OCI-LY3 (cell line): Measurements from ENCODE around the gene IFNA5.

Source experiments
- H2AFZ ChIP-seq: fragments of 200-600, 300-600 bp; shearing (Covaris generic); 2 replicates; pipeline ENCODE4 v1.6.0; 2014; ENCODE audit warnings: antibody characterized with exemption, low read depth, low read length
- H3K27ac ChIP-seq: fragments of 200-600, 300-600 bp; sonication (generic); 2 replicates; pipeline ENCODE4 v1.5.1; 2014; ENCODE audit warnings: mild to moderate bottlenecking, low read length, moderate library complexity, mixed read lengths
- H3K27me3 ChIP-seq: fragments of 200-600, 300-600 bp; sonication (generic); 2 replicates; pipeline ENCODE4 v1.6.1; 2014; ENCODE audit warnings: low read depth, low read length, mixed read lengths
- H3K36me3 ChIP-seq: fragments of 200-600, 300-600 bp; sonication (generic); replicated peaks from 2 replicates; pipeline ENCODE3; 2014; ENCODE audit warnings: low read depth, low read length, mixed read lengths
- H3K4me1 ChIP-seq: fragments of 300-600, 200-600 bp; sonication (generic); 2 replicates; pipeline ENCODE4 v1.6.1; 2014; ENCODE audit warnings: low read length, mixed read lengths
- H3K4me2 ChIP-seq: fragments of 200-600, 300-600 bp; sonication (generic); 2 replicates; pipeline ENCODE4 v1.6.1; 2014; ENCODE audit warnings: low read length, mixed read lengths
- H3K4me3 ChIP-seq: fragments of 300-600, 200-600 bp; sonication (generic); 2 replicates; pipeline ENCODE4 v1.5.1; 2014; ENCODE audit warnings: antibody characterized with exemption, mild to moderate bottlenecking, low read length, moderate library complexity
- H3K79me2 ChIP-seq: fragments of 300-600, 200-600 bp; shearing (Covaris generic); 2 replicates; pipeline ENCODE4 v1.6.1; 2014; ENCODE audit warnings: mild to moderate bottlenecking, low read length, mixed read lengths
- H3K9ac ChIP-seq: fragments of 300-600, 200-600 bp; shearing (Covaris generic); 2 replicates; pipeline ENCODE4 v1.6.0; 2014; ENCODE audit warnings: mild to moderate bottlenecking, low read length, moderate library complexity
- H3K9me3 ChIP-seq: fragments of 200-600, 300-600 bp; shearing (Covaris generic); 2 replicates; pipeline ENCODE4 v1.6.1; 2014; ENCODE audit warnings: low read length, mixed read lengths; ENCODE audit not compliant: insufficient read depth
- H4K20me1 ChIP-seq: fragments of 200-600, 300-600 bp; sonication (generic); 2 replicates; pipeline ENCODE4 v1.6.1; 2016; ENCODE audit warnings: low read length, mixed read lengths; ENCODE audit not compliant: insufficient read depth
- CTCF ChIP-seq: fragments of 200-600, 300-600 bp; sonication (generic); IDR thresholded peaks from 2 replicates; pipeline ENCODE4 v1.5.1; 2014; ENCODE audit warnings: antibody characterized with exemption, low read length, low read depth
- EZH2phosphoT487 ChIP-seq: fragments of 200-600 bp; shearing (Covaris generic); IDR thresholded peaks from 2 replicates; pipeline ENCODE4 v1.6.1; 2018; ENCODE audit warnings: antibody characterized with exemption, mixed run types, low read depth

IFNA5 gene

GRCh38 chr9:21289848-21290247, 15.3 kb downstream of the IFNA5 start:
- no peak for TF ChIP-seq EZH2phosphoT487
- H3K36me3 ChIP-seq = no peaks in the 10 kb centered on the region
- H3K9ac ChIP-seq = no peak overlapping the region
- peaks cover 13% of the 10 kb centered on the region; the same call in 1 of the 2 replicates for H4K20me1 ChIP-seq
- H2AFZ ChIP-seq = no peak overlapping the region
- H3K4me3 ChIP-seq = no peak overlapping the region
- no peak overlapping the region for H3K4me2 ChIP-seq
- H3K27ac ChIP-seq = no peak overlapping the region
- H3K27me3 ChIP-seq = peaks cover 68% of the 10 kb centered on the region
- peaks cover 28% of the 10 kb centered on the region for H3K4me1 ChIP-seq
- H3K79me2 ChIP-seq = no peaks in the 10 kb centered on the region
- no peaks in the 10 kb centered on the region for H3K9me3 ChIP-seq

- Histone ChIP-seq H3K4me2 (peak overlapping the region; percentile 49), H3K79me2 (no peaks in the 10 kb centered on the region), H2AFZ (no peak overlapping the region), H3K9me3 (no peaks in the 10 kb centered on the region), H3K9ac (no peak overlapping the region), H3K27ac (no peak overlapping the region), H3K36me3 (no peaks in the 10 kb centered on the region), H3K27me3 (peaks cover 60% of the 10 kb centered on the region), H3K4me3 (no peak overlapping the region), H3K4me1 (peaks cover 13% of the 10 kb centered on the region), H4K20me1 (peaks cover 5% of the 10 kb centered on the region; the same call in 1 of the 2 replicates)
- no peak for TF ChIP-seq EZH2phosphoT487
- TF ChIP-seq CTCF = no peak
These were observed 17.8 kb downstream of the IFNA5 start for GRCh38 chr9:21287280-21287679.

- H3K9me3 ChIP-seq = no peaks in the 10 kb centered on the region
- H4K20me1 ChIP-seq = peaks cover 5% of the 10 kb centered on the region; the same call in 1 of the 2 replicates
- H2AFZ ChIP-seq = no peak overlapping the region
- H3K27ac ChIP-seq = no peak overlapping the region
- peaks cover 65% of the 10 kb centered on the region for H3K27me3 ChIP-seq
- H3K4me2 ChIP-seq = peak overlapping the region; percentile 49; the same call in 1 of the 2 replicates
- H3K9ac ChIP-seq = no peak overlapping the region
- TF ChIP-seq EZH2phosphoT487 = no peak
- no peak for TF ChIP-seq CTCF
- H3K36me3 ChIP-seq = no peaks in the 10 kb centered on the region
- H3K79me2 ChIP-seq = no peaks in the 10 kb centered on the region
- H3K4me1 ChIP-seq = peaks cover 13% of the 10 kb centered on the region
- H3K4me3 ChIP-seq = no peak overlapping the region
These were observed 18.5 kb downstream of the IFNA5 start for GRCh38 chr9:21286659-21287058.

GRCh38 chr9:21286099-21286498, 19.0 kb downstream of the IFNA5 start:
- H3K4me3 ChIP-seq = no peak overlapping the region
- no peaks in the 10 kb centered on the region for H3K36me3 ChIP-seq
- H3K4me2 ChIP-seq = no peak overlapping the region
- no peaks in the 10 kb centered on the region for H3K79me2 ChIP-seq
- no peaks in the 10 kb centered on the region for H3K9me3 ChIP-seq
- no peak for TF ChIP-seq CTCF
- no peak for TF ChIP-seq EZH2phosphoT487
- no peak overlapping the region for H3K27ac ChIP-seq
- peaks cover 66% of the 10 kb centered on the region for H3K27me3 ChIP-seq
- no peak overlapping the region for H3K9ac ChIP-seq
- H2AFZ ChIP-seq = no peak overlapping the region
- peaks cover 13% of the 10 kb centered on the region for H3K4me1 ChIP-seq
- peaks cover 5% of the 10 kb centered on the region; the same call in 1 of the 2 replicates for H4K20me1 ChIP-seq
